ENCODE results near the gene CD274.
"Not testable (repeated sequence)": the region's sequence is repeated elsewhere in the genome, so short reads cannot be mapped to it uniquely, and the experiment has no call there.

The CD274 gene

DNA sequence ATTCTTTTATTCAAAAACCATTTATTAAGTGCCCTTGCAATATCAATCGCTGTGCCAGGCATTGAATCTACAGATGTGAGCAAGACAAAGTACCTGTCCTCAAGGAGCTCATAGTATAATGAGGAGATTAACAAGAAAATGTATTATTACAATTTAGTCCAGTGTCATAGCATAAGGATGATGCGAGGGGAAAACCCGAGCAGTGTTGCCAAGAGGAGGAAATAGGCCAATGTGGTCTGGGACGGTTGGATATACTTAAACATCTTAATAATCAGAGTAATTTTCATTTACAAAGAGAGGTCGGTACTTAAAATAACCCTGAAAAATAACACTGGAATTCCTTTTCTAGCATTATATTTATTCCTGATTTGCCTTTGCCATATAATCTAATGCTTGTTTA lies 18.5 kb downstream of the CD274 start:
- DNase-seq = no peak

GRCh38 chr9:5470122-5470521 lies 19.8 kb downstream of the CD274 start:
- DNase-seq = no peak

DNA sequence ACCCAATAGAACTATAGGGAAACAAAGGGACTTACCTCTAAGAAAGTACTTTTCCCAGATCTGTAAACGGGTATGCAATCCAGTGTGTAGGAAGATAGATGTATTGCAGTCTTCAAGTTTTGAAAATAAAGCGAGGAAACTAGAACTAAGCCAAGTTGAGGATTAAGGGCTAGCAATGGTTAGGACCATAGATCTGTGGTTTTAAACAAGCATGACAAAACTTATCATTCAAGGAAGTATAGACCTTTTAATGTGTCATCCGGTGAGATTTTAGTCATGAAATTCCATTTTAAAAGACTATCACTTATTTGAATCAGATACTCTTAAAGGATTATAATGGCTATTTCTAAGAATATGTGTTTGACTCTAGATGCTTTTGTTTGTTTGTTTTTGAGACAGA lies 20.5 kb downstream of the CD274 start:
- DNase-seq = no peak

- not testable (repeated sequence) for DNase-seq
Observed at GRCh38 chr9:5475611-5476010, 25.3 kb downstream of the CD274 start.

- DNase-seq = no peak
Observed at GRCh38 chr9:5478206-5478605, 27.9 kb downstream of the CD274 start.

- DNase-seq = no peak
Observed at GRCh38 chr9:5479994-5480694, 29.8 kb downstream of the CD274 start.

DNA sequence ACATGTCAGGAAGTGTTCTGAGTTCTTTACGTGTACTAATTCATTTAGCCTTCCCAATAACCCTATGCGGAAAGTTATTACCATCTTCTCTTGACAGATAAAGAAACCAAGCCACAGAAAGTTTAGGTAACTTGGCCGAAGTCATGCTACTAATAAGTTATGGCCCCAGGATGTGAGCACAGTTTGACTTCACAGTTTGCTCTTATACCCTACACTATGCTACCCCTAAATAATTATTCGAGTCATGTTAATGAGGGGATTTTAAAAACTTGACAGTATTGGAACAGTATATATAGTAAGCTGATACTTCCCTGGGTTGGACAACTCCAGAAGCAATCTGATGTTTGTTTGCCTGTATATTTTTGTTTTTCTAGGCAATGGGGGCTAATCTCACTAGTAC lies 30.6 kb downstream of the CD274 start:
- no peak for DNase-seq

- no peak for DNase-seq
Observed at GRCh38 chr9:5481322-5482040, 31.1 kb downstream of the CD274 start.

GRCh38 chr9:5482194-5482593 lies 31.9 kb downstream of the CD274 start:
- DNase-seq = no peak

DNA sequence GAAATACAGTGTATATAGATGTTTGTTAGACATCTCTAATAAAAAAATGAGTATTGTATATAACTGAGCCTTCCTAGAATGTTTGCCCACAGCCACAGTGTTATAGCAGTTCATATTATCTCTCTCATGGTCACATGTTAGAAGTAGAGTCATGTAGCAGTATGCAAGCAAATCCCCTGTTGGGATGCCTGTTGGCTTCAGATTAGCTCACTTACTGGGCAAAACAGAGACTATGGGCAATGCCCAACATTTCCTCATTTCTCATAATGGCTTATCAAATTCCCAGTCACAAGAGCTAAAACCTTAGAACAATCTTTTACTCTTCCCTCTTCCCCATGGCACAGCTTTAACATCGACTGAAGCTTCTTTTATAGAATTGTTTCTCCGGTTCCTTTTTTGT lies 33.0 kb downstream of the CD274 start:
- DNase-seq = no peak

DNA sequence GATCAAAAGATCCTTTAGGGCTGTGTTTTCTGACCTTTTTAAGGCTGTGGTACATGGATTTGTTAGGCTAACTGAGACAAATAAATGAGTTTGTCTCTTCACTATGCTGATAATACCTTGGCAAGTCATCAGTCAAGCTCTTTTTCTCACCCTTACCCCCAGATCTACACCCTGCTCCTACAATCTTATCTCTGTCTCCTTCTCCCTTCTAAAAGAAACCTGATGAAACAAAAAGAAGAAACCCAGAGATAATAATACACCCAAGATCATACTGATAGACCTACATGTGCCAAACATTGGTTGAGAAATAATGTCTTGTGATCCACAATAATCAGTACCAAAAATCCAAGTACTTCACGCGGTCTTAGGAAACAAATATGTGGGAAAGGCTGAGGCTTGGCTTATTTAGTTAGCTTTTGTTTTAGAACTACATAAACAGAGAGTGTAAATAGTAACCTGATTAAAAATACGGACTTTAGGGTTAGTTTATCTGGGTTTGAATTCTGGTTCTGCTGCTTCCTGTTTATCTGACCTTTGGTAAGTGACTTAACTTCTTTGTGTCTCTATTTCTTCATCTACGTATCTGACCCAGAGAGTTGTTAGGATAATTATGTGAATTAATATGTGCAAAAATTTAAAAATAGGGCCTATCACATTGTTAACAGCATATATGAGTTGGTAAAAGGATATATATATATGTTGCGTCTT lies 35.2 kb downstream of the CD274 start:
- DNase-seq = no peak

GRCh38 chr9:5486988-5487387 lies 36.6 kb downstream of the CD274 start:
- DNase-seq = no peak

DNA sequence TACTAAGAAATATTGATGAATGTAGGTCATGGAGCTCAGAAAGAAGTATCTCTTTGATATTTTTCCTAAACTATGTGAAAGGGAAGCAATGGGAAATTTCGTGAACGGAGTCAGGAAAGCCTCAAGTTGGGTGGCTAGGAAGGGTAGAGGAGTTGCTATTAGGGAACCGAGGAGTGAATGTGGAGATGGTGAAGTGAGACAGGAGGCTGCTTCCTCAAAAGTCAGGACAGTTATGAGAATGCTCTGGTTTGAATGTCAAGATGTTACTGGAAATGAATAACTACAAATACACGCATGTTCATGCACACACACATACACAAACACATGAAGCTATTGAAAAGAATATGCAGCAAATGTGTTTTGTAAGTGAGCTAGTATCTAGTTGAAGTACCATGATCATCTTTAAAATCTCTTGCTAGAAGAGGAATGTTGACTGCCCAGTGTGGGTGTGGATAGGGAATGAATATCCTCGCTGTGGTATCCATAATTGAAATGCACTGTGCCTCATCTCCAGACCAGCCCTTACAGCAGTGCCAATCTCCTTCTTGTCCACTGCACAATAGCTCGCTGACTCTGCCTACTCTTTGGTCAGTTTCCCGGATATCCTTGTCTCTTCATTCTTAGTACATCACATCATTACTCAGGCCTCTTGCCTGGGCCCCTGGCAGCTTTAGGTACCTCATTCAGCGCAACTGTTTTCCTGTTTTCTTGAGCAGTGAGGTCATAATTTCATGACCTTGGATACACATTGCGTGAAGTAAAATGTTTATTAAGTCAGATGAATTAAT lies 38.1 kb downstream of the CD274 start:
- DNase-seq = no peak

GRCh38 chr9:5489630-5490490 lies 39.5 kb downstream of the CD274 start:
- no peak for DNase-seq

DNA sequence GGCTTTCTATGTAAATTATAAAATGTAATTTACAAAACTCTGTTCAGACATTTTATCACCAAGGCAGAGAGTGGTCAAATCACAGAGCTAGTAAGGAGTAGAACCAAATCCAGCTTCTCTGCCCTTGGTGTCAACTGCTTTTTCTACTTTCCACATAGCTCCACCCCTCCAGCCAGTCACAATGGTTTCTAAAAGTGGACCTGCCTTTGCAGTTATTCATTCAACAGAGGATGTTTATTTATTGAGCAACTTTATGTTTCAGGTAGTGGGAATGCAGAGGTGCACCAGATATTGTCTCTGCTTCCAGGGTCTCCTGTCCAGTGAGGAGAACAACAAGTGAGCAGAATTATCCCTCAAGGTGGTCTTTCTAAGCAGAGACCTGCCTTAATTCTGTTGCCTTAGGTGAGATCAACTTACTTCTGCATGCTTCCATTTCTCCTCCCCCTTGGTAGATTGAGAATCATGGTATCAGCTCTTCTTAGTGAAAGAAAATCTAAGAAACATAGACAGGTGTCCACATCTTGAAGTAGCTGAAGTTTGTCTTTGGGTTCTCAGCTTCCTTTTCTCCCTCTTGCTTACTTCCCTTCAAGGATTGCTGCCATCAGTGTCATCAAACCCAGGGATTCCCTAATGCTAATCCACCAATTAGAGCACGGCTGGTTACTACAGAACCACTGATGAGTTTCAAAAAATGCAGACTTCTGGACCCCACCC lies 42.8 kb downstream of the CD274 start:
- DNase-seq = no peak

DNA sequence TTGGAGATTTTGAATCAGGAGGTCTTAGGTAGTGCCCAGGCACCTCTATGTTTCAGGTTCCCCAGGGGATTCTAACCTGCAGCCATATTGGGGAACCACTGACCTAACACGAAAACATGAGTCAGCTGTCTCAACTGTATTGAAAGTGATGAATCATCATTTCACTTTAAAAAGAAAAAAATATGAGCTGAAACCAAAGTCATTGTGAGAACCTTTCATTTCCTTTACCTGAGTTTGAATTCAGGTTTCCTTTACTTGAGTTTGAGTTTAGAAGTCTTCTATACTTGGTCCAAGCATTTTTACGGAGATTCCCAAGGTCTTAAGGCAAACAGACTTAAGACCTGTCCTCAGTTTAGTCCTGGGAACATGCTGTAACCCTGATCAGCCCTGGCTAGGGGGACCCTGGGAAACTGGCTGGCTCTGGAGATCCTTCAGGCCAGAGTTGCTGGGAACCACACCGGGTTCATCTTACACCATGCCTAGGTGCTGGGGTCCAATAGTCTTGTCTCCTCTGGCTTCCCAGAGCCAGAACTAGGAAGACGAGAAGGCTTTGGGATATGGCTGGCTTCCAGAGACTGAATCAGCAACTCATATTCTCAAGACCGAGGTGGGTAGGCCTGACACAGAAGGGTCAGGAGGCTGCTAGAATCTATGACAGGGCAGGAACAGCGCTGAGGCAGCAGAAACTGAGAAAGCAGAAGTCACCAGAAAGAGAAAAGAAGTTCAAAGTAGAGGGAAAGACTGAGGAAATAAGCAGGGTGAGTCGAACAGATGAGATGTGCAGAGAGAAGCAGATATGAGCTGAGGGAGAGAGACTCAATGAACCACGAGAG lies 43.6 kb downstream of the CD274 start:
- no peak for DNase-seq

DNA sequence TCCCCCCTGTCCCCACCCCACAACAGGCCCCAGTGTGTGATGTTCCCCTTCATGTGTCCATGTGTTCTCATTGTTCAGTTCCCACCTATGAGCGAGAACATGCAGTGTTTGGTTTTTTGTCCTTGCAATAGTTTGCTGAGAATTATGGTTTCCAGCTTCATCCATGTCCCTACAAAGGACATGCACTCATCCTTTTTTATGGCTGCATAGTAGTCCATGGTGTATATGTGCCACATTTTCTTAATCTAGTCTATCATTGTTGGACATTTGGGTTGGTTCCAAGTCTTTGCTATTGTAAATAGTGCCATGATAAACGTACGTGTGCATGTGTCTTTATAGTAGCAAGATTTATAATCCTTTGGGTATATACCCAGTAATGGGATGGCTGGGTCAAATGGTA lies 44.4 kb downstream of the CD274 start:
- DNase-seq = not testable (repeated sequence)

- no peak for DNase-seq
Observed at GRCh38 chr9:5499157-5499556, 48.8 kb downstream of the CD274 start.

DNA sequence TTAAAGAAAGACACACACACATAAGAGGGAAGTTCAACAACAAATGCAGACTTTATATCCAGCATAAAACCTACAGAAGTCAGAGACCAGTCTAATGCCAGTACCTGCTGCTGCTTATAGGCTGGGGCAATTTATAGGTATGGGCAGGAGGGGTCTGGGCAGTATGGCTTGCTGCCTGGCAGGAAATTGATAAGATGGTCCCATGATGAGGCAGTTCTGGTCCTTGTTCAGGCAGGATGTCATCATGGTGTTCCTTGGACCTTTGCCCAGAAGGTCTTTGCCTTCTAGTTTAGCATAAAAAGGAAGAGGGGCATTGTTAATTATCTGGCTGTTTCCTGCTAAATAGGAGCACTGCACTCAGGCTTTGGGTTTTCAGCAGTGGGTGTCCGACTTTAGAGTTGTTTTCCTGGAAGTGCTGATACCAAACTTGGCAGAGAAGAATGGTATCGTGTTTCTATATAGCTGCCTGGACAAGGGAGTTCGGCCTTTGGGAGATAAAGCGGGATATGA lies 49.6 kb downstream of the CD274 start:
- no peak for DNase-seq

Data from activated T-cell treated with anti-CD3 and anti-CD28 coated beads, Interleukin-2, amount 50 U/mL, for 1 hour (primary cell).